Activated CD4-positive, alpha-beta T cell treated with anti-CD3 and anti-CD28 coated beads, Interleukin-2, amount 50 U/mL, for 48 hours (primary cell): ENCODE results near the gene CHRNA4.

Experiments
- DNase-seq, 2 experiments: peaks; one replicate each; pipeline ENCODE4 v3.0.0-alpha.2; 2020

The CHRNA4 gene

DNA sequence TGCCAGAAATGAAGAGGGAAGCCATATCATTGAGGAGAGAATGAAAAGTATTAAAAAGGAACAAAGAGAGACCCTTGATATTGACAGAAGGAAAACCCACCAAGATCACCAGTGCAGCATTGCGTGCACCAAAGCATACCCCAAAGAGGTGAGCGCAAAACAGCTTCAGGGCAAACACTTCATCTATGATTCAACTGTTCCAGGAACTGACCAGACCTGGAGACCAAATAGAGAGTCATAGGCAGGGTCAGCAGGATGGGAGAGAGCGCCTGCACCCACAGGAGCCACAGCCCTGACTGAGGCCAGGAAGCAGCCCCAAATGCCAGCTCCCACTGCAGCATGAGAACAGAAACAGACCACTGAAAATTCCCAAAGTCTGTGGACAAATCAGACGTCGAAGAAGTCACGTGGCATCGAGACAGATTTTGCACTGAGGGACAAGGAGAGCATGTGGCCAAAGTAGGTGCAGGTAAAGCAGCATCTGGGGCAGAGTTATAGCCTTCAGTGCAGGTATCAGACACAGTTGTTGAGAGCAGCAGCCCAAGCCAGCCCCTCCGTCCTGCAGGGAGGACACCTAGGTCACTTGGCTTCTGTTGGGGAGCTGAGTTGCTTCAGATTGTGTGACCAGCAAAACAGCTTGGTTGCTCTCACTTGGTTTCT is 29.3 kb downstream of the CHRNA4 start:
- no peak for DNase-seq

DNA sequence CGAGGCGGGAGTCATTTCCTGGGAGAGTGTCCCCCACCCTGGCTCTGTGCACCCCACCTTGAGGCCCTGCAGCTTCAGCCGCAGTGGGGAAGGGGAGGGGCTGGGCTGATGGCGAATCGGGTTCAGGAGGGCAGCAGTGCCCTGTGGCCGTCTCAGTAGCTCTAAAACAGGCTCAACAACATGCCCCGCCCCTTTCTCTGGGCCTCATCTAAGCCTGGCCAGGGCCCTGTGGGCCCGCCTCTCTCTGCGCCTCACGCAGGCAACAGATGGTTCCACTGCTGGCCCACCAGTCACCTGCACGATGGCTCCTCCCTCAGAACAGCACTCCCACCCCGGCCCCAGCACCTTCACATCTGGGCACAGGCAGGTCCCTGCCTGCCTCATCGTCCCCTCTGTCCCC is 30.2 kb downstream of the CHRNA4 start:
- DNase-seq, result no peak

DNA sequence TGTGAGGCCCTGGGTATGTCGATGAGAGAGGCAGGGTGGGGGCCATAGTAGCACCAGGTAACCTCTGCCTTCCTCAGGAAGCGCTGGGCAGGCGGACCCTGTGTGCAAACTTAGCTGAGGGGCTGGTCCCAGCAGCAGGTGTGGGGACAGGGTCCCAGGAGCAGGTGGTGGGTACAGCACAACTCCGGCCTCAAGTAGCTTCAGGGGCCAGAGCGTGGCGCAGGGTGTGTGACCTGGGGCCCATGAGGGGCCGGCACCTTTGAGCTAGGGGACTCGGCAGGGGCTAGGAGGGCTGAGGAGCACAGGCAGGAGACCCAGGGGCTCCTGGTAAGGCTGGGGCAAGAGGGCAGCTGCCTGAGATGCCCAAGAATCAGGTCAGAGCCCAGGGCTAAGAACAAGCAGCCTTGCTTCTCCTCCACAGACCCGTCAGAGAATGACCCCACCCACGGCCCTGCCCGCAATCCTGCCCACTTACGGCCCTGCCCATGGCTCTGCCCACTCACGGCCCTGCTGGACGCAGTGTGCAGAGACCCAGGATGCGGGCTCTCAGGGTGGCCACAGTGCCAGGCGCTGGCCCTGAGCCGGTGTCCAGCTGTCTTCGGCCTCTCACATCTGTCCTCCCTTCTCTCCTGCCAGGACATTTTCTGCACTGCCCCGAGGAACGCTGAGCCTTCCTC is 30.9 kb downstream of the CHRNA4 start:
- DNase-seq, result no peak

DNA sequence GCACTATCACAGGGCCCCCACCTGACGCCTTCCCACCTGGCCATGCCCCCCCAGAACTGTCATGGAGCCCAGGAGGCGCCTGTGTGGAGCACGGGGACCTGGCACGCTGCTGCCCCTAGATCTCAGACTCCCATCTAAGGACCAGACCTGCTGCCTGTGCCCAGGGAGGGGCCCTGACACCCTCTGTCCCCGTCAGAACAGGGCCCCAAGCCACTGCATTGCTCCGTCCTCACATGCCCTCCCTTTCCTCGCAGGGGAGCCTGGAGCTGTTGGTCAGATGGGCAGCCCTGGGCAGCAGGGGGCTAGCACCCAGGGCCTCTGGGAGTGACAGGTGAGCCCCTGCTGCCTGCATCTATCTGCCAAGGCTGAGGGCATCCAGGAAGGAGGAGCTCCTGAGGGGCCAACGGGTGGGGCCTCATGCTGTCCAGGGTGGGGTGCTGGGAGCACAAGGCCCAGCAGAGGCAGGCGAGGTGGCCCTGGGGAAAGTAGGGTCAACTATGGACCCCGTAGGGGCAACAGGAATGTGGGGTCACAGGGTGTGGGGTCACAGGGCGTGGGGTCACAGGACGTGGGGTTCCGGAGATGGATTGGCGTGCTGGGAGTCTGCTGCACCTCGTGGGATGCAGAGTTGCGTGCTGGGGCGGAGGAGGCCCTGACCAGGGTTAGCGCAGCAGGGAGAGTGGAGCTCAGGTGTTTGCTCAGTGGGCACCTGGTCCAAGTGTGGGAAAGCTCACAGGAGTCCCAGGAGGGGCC is 31.6 kb downstream of the CHRNA4 start:
- no peak for DNase-seq

DNA sequence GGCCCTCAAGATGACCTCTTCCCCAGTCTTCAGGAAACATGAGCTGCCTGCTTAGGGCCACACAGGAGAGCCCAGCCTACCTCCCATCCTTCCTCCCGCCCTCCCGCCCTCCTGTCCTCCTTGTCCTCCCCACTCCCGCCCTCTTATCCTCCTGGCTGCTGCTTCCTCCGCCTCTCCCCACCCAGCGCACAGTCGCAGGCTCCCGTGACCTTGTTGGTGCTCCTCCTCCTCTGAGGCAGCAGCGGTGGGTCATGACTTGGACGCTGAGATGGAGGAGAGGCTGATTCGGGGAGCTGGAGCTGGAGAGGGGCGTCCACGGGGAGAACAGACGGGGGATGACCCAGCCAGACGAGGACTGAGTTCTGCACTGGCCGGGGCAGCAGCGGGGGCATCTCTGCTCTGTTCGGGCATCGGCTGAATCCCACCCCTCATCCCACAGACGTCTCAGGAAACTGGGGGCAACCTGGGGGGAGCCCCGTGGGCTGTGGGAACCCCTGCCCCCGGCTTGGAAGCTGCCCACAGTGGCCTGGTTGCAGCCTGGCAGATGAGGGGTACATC is 32.4 kb downstream of the CHRNA4 start:
- DNase-seq, result no peak

DNA sequence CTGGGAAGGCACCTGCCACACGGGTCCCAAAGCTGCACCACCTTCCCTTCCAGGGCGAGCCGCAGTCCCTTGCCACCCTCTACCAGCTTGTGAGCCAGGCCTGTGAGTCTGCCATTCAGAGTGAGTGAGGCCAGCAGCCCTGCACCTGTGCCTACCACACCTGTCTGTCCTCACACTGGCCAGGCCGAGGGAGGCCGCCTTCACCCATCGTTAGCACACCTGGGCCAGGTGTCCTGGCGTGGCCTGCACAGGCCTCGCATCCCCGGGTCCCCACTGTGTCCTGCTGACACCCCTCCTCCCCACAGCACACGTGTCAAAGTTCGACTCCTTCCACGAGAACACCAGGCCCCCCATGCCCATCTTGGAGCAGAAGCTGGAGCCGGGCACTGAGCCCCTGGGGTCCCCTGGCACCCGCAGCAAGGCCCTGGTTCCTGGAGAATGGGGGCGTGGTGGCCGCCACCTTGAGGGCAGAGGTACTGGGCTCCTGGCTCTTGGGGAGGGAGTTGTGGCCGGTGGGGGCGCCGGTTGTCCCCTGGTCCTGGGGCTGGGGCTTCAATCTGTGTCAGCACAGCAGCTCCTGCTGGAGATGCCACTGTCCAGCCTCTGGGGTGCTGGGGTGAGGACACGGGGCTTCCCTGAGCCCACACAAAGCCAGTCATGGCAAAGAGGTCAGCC is 33.0 kb downstream of the CHRNA4 start:
- no peak for DNase-seq

DNA sequence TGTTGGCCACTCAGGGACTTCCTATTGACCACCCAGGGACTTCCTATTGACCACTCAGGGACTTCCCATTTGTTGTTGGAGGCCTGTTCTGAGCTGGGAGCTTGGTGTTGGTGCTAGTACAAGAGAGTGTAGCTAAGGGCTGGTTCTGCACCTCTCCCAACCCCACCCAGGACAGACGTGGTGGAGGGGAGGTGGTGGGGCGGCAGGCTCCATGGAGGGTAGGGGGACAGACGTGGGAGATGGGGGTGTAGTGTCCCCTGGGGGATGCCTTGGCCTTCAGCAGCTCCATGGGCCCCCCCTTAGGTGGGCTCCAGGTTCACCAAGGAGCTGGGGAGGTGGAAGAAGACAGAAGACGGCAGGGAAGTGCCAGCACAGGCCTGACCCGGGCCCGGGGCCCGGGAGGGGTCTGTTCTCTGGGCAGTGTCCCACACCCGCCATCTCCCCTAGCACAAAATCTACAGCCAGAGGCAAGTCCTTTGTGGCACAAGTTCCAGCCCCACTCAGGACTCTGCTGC is 33.9 kb downstream of the CHRNA4 start:
- no peak for DNase-seq

DNA sequence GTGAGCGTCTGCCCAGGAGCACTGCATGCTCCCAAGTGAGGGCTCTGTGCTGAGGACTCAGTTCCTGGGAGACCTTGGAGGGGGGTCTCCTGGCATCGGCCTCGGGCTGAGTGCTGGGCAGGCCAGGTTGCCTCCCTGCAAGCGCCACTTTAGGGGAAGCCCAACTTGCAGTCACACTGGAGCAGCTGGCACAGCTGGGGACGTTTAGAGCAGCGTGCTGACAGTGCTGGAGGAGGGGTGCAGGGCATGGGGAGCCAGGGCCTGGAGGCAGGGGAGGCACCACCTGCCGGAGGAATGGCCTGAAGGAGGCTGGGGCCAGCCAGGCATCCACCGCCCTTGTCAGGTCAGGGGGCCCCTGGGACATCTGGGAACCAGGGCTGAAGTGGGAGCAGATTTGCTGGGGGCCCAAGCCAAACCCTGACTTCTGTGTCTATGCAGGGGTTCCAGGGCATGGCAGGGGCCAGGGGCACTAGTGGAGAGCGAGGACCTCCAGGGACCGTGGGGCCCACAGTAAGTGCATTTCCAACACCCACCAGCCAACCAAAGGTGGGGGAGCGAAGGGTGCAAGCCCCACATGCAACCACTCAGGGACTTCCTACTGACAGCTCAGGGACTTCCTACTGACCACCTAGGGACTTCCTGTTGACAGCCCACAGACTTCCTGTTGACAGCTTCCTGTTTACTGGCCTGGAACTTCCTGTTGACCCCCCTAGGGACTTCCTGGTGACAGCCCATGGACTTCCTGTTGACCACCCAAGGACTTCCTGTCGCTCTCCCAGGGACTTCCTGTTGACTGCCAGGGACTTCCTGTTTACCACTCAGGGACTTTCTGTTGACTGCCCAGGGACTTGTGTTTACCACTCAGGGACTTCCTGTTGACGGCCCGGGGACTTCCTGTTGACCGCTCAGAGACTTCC is 34.6 kb downstream of the CHRNA4 start:
- no peak for DNase-seq

DNA sequence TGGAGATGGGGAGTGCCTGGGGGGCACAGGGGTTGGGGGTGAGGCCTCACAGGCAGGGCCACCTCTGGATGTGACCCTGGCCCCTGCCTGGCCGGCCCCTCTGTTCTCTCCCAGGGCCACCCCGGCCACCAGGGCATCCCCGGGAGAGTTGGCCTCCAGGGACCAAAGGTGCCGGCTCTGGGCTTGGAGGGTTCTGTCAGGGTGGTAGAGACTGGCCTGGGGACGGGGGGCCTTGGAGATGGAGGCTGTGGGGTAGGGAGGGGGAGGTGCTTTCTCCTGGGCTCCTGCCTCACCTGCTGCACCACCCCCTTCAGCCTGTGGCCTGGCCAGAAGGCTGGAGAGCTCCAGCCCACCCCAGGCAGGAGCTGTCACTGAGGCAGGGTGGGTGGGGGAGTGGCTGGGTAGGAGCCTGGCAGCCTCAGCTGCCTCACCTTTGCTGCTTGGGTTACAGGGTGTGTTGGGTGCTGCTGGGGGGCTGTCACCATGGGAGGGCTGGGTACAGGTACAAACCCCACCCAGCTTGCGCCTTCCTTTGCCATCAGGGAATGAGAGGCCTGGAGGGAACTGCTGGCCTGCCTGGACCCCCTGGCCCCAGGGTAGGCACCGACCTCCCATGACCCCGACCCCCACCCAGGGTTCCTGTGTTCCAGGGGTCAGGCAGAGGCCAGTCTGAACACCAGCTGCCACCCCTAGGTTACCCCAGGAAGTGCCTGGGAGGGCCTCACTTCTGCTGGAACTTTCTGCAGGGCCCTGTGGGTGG is 35.4 kb downstream of the CHRNA4 start:
- no peak for DNase-seq

DNA sequence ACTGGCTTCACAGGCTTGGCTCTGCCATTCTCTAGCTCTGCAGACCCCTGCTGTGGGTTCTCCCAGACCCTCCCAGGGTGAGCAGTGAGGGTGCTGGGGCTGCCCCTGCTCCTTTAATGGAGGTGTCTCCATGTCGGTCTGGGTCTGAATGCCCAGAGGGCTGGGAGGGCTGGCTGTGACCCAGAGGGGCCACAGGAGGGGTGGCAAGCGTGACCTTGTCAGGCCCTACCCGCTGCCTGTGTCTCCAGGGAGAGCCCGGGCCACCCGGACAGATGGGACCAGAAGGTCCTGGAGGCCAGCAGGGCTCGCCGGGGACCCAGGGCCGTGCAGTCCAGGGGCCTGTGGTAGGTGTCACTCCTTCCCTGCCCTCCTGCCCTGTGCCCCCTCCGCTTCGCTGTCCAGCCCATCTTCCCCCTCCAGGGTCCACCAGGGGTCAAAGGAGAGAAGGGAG is 36.1 kb downstream of the CHRNA4 start:
- DNase-seq, result no peak

DNA sequence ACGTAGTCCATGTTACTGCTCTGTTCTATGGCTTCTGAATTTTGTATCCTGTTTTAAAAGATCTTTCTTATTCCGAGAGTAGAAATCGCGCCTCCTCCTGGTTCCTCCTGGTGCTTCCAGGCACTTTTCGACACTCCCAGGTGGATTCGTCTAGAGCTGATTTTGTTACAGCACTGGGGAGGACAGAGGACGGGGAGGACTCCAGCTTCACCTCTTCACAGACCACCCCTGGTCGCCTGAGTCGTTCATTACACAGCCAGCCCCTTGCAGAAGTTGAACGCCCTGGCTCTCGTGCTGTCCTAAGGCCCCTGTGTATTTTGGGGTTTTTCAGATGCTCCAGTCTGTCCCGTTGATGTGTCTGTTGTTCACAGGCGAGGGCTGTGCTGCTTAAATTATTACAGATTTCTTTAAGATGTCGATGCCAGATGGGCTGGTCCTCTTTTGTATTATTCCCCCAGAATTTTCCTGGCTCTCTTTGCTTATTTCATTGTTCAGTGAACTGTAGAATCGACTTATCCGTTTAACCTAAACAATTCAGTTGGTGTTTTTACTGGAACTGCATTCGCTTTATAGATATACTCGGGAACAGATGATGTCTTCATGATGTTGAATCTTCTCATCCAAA is 37.7 kb downstream of the CHRNA4 start:
- no peak for DNase-seq

DNA sequence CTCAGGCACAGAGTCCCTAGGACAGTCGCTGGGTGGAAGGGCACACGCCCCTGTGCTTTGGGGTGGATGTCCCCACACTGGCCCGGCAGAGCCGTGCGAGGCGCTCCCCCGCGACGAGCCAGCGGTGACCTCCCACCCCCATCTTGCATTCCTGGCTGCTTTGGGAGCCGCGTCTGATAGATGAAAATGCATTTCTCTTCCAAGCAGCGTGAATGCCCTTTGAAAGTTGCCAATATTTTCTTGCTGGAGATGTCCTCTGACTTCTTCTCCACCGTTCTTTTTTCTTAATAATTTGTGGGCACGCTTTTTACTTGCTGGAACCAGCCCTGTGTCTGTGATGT is 38.2 kb downstream of the CHRNA4 start:
- no peak for DNase-seq

DNA sequence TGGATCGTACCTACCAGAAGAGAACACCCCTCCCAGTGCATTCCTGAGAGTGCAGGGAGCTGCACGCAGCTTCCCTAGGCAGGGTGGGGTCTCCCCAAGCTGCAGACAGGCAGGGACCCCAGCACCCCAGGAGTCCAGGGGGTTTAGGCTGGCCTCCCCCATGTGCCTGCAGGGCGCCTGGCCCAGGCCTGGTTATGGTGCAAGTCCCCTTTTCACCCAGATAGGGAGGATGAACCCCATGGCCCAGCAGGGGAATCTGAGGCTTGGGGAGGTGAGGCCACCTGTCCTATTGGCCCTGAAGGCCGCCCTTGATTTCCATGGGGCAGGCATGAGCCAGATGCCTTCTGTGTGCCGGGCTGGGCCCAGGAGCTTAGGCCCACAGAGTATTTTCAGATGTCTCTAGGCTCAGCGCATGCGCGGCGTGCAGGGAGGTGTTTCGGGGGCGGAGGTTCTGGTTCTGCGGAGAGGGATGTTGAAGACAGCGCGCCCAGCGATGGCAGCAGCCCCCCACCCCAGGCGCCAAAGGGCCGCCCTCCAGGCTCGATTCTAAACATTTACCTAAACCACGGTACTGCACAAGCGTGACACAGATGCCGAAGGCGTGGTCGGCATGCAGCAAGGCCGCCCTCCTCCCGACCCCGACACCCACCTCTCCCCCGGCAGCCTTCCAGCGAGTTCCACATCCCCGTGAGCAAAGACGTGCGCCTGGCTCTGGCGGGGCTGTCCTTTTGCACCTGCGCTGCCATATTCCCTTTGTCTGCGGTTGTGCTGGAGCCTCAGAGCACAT is 38.8 kb downstream of the CHRNA4 start:
- no peak for DNase-seq

DNA sequence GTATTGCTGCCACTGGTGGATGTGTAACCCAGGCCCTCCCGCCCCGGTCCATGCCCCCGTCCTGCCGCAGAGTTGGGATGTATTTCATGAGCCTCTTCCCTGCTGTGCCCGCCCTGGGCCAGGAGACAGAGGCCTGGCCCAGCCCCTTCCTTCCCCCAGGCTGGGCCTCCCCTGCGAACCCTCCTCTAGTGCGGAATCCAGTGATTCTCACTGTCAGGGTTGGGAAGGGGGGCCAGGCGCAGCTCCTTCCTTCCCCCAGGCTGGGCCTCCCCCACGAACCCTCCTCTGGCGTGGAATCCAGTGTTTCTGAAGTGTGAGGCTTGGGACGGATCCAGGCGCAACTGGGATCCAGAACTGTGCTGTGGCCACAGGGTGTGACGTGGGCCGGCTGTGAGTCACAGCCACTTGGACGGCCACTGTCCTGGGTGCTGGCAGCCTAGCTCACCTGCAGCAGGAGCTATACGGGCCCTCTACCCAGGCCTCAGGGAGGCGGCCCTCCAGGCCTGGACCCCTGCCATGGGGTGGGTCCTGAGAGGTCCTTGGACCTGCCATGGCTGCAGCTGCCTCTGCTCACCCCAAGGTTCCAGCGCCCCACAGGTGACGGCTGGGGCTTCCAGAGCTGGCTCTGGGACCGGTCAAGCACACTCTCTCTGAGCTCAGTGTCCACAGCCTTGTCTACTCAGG is 39.9 kb downstream of the CHRNA4 start:
- DNase-seq, result no peak

DNA sequence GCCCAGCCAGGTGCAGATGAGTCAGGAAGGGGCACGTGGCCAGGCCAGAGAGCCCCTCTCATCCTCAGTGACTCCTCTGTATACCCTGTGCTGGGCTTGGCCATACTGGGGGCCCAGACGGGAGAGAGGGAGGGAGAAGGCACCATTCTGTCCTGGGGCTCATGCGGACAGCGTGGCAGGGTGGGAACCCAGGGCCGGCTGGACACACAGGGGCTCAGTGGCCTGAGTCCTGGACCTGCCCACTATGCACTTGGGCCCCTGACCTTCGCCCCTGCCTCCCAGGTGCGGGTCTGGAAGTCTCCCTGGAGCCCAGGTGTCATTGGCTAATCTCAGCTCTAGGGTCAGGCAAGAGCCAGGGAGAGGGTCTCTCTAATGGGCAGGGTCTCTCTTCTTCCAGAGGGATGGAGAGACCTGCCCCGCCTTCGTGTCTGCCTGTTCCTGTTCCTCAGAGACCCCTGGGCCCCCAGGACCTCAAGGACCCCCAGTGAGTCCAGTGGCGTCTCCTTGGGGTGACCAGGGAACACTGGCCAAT is 40.5 kb downstream of the CHRNA4 start:
- no peak for DNase-seq

DNA sequence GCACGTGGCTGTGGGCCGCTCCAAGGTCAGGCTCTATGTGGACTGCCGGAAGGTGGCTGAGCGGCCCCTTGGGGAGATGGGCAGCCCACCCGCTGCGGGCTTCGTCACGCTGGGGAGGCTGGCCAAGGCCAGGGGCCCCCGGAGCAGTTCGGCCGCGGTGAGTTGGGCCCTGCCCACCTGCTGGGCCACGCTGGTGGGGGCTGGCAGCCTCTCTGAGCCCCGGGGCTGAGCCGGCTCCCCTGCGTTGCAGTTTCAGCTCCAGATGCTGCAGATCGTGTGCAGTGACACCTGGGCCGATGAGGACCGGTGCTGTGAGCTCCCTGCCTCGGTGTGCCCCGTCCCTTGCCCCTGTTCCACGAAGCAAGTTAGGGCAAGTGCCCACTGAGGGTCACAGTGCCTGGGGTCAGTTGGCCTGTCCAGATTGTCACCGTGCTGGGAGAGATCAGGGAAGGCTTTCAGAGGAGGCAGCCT is 41.1 kb downstream of the CHRNA4 start:
- no peak for DNase-seq

DNA sequence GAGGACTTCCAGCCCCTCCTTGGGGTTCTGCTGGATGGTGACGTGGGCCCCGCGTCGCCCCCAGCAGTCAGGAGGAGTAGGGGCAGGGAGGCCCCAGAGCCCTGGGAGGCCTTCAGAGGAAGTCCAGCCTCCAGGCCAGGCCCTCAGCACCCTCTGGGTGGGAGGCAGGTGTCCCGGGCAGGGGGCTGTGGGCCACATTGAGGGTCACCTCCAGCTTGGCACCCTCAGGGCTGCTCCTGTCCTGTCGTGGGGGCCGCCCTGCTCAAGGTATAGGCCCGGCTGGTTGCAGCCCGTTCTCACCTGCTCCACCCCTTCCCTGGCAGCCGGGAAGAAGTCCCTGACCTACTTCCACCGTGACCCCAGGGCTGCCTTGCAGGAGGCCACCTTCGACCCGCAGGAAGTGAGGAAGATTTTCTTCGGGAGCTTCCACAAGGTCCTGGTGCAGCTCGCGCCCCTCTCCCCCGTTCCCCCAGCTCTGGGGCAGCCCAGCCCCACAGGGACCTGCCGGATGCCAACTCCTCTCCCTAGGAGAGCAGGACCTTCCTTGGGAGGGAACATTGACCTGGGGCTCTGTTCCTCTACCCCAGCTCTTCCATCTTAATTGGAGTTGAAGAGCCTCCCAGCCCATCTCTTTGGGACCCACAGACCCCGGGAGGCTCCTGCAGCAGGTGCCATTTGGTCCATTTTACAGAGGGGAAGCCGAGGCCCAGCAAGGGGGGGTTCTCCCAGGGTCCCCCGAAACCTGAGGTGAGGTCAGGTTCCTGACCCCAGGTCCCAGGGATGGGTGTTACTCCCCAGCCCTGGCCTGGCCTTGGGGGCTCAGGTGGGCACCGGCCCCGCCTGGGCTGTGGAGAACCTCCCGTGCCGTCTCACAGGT is 41.7 kb downstream of the CHRNA4 start:
- no peak for DNase-seq
